GM19023 (cell line): ENCODE results near the gene UGT1A5.
"Not testable (repeated sequence)": the region's sequence is repeated elsewhere in the genome, so short reads cannot be mapped to it uniquely, and the experiment has no call there.

Experiments
- ATAC-seq: cut with Tn5 transposase; IDR thresholded peaks from one replicate; pipeline ENCODE4 v1.9.1; 2021; ENCODE audit warnings: mild to moderate bottlenecking, moderate library complexity; ENCODE audit not compliant: unreplicated experiment

Gene UGT1A5

DNA sequence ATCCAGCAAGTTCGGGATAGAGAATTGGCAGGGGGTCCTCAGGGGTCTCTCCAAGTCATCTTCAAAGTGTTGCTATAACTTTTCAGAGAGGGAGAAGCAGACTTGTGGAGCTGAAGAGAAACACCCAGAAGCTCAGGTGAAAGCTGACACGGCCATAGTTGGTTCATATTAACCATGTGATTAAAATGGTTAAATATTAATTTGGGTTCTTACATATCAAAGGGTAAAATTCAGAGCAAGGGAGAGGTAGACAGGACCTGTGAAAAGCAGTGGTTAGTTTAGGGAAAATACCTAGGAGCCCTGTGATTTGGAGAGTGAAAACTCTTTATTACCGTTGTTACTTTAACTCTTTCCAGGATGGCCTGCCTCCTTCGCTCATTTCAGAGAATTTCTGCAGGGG, 20.1 kb upstream of the UGT1A5 start, which contains the start of gene UGT1A6:
Gene UGT1A6, plus strand, starts transcription at position 243 of the 400 bp plus-strand sequence. Its CDS starts 115 bp downstream, at position 358.
- no peak for ATAC-seq

DNA sequence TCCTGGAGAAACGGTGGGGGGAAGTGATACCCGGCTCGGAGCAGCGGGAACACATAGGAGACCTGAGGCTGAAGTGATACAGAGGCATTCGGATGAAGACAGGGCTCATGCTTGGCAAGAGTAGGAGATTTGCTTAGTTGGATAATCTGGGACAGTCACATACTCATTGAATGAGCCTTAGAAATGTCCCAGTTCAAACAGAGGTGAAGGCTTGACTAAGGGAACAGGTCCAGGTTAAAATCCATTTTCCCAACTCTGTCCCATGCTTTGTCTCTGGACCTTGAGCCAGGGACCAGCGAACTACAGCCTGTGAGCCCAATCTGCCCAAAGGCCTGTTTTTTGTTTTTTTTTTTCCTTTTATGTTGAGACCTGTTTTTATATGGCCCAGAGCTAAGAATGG, 18.7 kb upstream of the UGT1A5 start:
- ATAC-seq = no peak

DNA sequence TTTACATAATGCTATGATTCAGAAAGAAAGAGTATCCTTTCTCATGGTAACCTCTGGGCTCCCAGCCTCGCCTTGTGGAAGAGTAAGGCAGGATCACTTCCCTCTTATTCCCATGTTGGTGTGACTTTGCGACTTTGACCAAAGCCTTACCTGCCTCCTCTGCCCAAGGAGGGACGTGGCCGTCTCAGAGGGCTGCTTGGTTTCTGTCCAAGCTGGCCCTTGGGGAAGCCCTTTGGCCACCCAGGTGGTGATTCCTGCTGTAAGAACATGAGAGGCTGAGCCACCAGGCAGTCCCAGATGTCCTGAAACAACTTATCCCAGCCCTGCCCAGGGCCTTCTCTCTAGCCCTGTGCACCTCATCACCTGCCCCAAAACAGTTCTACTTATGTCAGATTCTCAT, 14.0 kb upstream of the UGT1A5 start:
- ATAC-seq = no peak

DNA sequence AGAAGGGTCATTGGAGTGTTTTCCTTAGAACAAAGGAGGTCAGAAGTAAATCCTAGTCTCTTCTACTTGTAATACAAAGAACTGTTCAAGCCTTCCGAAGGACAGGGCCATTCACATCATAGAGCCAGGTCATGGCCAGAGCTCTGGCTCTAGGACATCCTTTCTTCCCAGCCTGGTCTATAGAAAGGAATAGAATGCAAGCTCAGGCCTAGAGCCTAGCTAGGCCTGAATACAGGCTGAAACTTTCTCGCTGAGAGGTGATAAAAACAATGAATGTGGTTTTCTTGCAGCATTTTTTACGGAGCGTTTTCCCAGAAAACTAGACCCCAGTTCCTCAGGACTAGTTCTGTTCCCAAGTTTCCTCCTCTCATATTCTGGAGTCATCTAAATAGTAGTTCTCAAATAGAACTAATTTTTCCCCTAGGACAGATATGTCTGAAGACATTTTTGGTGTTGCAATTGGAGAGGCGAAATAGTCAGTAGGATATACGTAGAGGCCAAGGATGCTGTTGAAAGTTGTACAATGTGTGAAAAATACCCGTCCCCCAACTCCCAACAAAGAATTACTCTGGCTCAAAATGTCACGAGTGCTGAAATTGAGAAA, 13.2 kb upstream of the UGT1A5 start:
- no peak for ATAC-seq

GRCh38 chr2:233700028-233700635, 12.6 kb upstream of the UGT1A5 start:
- no peak for ATAC-seq

DNA sequence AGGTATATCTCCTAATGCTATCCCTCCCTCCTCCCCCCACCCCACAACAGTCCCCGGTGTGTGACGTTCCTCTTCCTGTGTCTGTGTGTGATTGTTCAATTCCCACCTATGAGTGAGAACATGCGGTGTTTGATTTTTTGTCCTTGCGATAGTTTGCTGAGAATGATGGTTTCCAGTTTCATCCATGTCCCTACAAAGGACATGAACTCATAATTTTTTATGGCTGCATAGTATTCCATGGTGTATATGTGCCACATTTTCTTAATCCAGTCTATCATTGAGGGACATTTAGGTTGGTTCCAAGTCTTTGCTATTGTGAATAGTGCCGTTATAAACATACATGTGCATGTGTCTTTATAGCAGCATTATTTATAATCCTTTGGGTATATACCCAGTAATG, 11.9 kb upstream of the UGT1A5 start:
- ATAC-seq = not testable (repeated sequence)

DNA sequence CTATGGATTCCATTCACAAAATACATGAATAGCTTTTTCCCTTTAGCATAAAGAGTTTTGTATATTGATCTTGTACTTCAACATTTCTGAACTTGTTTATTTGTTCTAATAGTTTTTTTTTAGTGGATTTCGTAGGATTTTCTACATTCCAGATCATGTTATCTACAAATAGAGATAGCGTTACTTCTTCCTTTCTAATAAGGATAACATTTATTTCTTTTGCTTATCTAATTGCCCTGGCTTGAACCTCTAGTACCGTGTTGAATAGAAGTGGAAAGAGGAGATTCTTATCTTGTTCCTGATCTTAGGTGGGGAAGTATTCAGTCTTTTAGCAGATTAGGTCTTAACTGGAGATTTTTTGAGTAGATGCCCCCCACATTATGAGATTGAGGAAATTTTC, 10.5 kb upstream of the UGT1A5 start:
- no peak for ATAC-seq

DNA sequence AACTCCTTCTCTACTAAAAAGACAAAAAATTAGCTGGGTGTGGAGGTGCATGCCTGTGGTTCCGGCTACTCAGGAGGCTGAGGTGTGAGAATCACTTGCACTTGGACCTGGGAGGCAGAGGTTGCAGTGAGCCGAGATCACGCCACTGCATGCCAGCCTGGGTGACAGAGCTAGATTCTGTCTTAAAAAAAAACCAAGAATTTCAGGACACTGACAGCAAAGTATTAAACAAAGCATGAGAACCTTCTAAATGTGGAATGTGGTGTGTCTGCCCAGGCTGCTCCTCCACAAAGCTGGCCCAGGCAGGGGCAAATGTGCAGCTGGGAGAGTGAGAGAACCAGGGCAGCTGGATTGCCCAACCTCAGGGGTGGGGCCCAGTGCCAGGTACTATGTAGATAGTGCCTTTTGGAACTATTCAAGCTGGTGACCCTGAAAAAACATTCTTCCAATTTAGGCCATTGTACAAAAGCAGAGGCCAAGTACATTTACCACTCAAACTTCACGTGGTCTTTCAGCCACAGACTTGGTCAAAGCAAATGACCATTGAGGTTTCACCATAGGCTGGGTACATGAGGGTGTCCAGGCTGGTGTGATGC, 6.7 kb upstream of the UGT1A5 start:
- ATAC-seq = no peak

DNA sequence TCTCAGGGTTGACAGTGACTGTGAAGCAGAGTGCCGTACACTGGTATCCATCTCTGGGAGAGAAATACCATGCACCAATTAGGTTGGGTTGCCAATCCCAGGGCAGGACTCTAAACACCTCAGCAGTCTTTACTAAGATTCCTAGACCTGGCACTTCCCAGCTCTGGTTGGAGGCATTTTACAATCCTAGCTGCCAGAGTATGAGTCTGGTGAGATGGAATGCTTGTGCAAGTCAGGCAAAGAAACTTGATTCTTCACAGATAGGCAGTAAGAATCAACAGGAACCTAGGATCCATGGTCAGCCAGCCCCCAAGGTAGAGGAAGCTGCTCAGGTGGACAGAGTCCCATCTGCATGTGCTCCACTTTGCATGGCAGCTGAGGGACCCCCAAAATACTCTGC, 6.0 kb upstream of the UGT1A5 start:
- ATAC-seq = no peak

DNA sequence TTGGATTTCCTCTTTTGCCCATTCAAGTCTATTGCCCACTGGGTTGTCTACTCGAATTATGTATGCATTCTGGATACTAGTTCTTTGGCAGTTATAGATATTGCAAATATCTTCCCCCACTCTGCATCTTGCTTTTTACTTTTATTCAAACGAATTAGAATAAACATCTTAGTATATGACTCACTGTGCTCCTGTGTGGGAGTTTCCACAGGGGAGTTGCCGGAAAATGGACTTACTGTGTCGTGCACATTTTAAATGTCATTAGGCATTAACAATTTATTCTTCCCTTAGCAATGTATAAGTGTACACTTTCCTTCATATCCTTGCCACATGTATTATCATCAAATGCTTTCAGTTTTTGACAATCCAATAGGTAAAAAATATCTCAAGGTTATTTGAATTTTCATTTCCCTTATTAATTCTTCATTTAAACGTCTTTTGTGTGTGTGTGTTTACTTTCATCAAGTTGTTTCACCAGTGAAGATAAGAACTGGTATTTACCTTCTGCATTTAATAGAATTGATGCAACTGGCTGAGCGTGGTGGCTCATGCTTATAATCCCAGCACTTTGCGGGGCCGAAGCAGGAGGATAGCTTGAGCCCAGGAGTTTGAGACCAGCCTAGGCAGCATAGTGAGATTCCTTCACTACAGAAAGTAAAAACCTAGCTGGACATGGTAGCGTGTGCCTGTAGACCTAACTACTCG, 4.6 kb upstream of the UGT1A5 start:
- ATAC-seq = no peak

- ATAC-seq = no peak
Measured at GRCh38 chr2:233708942-233709341, 3.8 kb upstream of the UGT1A5 start.

- ATAC-seq = no peak
Measured at GRCh38 chr2:233711312-233712008, 1.2 kb upstream of the UGT1A5 start.

GRCh38 chr2:233713262-233713615, 532 bp downstream of the UGT1A5 start:
- ATAC-seq = no peak

DNA sequence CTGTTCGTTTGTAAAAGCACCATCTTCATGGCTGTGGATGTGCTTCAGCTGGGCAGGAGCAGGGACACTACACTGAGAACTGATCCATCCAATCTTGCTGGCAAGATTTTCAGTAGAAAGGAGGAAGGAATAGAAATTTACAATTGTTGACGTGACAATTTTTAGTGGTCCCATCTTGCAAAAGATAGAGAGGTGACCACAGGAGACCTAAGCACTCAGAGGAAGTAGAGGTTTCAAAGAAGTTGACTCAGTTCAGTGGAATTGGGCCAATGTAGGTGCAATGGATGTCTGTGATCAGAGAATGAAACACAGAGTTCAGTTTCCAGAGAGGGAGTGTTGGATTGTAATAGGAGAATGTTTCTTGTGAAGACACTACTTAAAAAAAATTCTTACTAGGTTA, 1.4 kb downstream of the UGT1A5 start:
- ATAC-seq = no peak

GRCh38 chr2:233718552-233718951, 5.8 kb downstream of the UGT1A5 start, which contains the start of gene UGT1A4:
TSS of gene UGT1A4 (plus strand) at chr2:233718736. CDS start at chr2:233718821, 85 bp downstream.
- no peak for ATAC-seq

- no peak for ATAC-seq
Measured at GRCh38 chr2:233728723-233729301, 16.1 kb downstream of the UGT1A5 start, which contains the start of gene UGT1A3. TSS of gene UGT1A3 (plus strand) at chr2:233729042. CDS start at chr2:233729127, 85 bp downstream.

DNA sequence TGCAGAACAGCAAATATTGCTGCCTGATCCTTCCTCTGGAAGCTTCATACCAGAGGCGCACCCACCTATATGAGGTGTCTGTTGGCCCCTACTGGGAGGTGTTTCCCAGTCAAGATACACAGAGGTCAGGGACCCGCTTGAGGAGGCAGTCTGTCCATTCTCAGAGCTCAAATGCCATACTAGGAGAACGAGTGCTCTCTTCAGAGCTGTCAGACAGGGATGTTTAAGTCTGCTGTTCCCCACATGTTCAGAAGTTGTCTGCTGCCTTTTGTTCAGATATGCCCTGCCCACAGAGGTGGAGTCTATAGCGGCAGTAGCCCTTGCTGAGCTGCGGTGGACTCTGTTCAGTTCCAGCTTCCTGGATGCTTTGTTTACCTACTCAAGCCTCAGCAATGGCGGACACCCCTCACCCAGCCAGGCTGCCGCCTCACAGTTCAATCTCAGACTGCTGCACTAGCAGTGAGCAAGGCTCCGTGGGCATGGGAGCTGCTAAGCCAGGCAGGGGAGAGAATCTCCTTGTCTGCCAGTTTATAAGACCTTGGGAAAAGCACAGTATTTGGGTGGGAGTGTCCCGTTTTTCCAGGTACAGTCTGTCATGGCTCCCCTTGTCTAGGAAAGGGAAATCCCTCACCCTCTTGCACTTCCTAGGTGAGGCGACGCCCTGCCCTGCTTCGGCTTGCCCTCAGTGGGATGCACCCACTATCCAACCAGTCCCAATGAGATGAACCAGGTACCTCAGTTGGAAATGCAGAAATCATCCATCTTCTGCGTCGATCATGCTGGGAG, 24.4 kb downstream of the UGT1A5 start:
- ATAC-seq = not testable (repeated sequence)

DNA sequence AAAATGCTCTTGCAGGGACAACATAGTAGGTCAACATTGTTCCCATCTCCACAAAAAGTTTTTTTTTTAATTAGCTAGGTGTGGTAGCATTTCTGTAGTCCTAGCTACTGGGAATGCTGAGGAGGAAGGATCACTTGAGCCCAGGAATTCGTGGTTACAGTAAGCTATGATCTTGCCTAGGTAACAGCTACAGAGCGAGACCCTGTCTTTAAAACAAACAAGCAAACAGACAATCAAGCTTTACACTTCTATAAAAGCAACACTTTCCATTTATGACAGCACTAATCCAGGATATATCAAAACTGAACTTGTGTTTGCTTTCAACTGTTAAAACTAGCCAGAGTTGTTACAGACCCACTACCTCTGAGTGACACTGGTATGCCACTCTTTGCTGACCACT, 28.2 kb downstream of the UGT1A5 start:
- ATAC-seq = no peak

DNA sequence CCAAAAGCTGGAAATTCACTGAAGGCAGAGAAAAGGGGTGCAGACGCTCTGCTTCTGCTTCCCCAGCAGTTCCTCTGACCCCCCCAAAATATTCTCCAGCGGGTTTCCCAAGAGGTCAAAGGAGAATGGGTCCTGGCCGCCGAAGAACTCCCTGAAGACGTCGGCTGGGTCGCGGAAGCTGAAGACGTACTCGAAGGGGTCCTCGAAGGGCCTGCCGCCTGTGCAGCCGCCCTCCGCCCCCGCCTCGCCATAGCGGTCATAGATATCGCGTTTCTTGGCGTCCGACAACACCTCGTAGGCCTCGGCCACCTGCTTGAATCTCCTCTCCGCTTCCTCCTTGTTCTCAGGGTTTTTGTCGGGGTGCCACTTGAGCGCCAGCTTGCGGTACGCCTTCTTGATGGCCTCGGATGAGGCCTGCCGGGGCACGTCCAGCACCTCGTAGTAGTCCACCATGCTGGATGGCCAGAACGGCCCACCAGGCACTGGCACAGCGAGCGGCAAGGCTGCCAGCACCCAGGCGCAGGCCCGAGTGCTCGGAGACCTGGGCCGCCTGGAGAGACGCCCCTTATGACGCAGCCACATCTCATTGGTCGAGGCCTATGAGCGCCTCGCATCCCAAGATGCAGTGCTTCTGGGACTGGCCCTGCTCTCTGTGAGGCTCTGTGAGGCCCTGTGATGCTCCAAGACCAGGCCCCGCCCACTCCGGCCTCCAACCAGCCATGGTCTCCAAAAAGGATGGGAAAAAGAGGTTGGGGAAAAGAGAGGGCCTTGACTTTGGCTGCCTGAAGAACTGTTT, 31.0 kb downstream of the UGT1A5 start:
- no peak for ATAC-seq
